DND-41 (cell line): ENCODE measurements around the gene NT5DC3.

Experiments used
- EZH2 ChIP-seq: IDR thresholded peaks from 3 replicates; pipeline ENCODE4 v1.6.1; 2012; ENCODE audit warnings: borderline replicate concordance, low read depth, mild to moderate bottlenecking, moderate library complexity, low read length, inconsistent platforms; ENCODE audit not compliant: severe bottlenecking
- TF ChIP-seq, protein P1 (sequence below): IDR thresholded peaks from 2 replicates; pipeline ENCODE4 v1.5.1; 2012; ENCODE audit warnings: borderline replicate concordance, low read length, moderate library complexity, mild to moderate bottlenecking; ENCODE audit not compliant: poor library complexity, severe bottlenecking; ENCODE audit errors: extremely low read depth

DNA sequence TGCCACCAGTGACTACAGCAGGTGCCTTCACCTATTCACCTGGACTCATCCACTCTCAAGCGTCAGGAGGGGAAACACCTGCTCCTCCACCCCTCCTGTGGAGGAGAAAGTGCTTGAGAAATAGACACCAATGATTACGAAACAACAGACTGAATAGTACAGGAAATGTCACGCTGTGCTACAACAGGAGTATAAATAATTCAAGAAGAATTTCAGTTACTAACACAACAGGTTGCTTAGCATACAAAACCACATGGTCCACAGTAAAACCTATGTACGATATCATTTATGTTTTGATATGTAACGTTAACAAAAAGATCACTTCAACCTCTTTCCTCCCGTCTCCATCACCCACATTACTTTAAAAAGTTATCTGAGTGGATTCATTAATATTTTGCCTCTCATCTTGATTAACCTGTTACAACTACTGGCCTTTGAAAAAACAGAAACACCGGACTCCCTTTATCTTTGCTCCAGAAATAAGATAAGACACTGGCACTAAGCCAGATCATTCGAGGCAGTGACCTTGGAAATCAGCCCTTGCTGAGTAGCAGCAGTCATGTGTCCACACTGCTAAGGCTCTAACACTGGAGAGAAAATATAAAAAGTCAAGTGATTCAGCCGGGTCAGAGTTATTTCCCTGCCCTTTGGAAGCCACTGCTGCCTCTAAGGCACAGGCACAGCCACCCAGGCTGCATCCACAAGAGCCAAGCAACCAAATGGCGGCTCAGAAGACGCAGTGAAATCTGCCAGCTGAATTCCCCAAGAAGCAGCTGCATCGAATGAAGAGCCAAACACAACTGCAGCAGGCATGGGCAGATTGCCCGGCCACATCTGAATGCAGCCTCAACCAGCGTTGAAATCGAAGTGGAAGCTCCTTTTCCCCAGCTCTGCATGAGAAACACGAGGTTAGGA, 40.9 kb downstream of the NT5DC3 start:
- TF ChIP-seq, protein P1, sequence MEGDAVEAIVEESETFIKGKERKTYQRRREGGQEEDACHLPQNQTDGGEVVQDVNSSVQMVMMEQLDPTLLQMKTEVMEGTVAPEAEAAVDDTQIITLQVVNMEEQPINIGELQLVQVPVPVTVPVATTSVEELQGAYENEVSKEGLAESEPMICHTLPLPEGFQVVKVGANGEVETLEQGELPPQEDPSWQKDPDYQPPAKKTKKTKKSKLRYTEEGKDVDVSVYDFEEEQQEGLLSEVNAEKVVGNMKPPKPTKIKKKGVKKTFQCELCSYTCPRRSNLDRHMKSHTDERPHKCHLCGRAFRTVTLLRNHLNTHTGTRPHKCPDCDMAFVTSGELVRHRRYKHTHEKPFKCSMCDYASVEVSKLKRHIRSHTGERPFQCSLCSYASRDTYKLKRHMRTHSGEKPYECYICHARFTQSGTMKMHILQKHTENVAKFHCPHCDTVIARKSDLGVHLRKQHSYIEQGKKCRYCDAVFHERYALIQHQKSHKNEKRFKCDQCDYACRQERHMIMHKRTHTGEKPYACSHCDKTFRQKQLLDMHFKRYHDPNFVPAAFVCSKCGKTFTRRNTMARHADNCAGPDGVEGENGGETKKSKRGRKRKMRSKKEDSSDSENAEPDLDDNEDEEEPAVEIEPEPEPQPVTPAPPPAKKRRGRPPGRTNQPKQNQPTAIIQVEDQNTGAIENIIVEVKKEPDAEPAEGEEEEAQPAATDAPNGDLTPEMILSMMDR = no peak
- no peak for TF ChIP-seq EZH2
